ENCODE data around the gene KCNQ5. TPM values are rescaled to one million over a fixed set of nuclear protein-coding genes. Genes with fewer than 3 reads are reported as not detected.

Gene KCNQ5
- total and polyA plus RNA-seq, 11 donors = 0.06 to 0.18 TPM; not detected in 9

GRCh38 chr6:72822023-72822422 lies 200.2 kb downstream of the KCNQ5 start:
- Histone ChIP-seq H3K9me3 (no peaks in the 10 kb centered on the region), H3K36me3 (no peaks in the 10 kb centered on the region), H3K4me3 (no peak overlapping the region), H3K27ac (no peak overlapping the region), H3K4me1 (peaks cover 0 to 4% (median 0%) of the 10 kb centered on the region in 12 donors), H3K27me3 (no peaks in the 10 kb centered on the region)
- no peak for ATAC-seq
- intact Hi-C loops (cut with DNase I) = no loop called here
- 47 to 68% (median 60%) methylated on average over 1 of the region's 1 CpG for WGBS, 4 donors
- TF ChIP-seq POLR2A (IDR thresholded peaks at IDR 0.05) = no peak
- TF ChIP-seq CTCF (IDR thresholded peaks at IDR 0.05) = no peak
- DNase-seq = no peak

GRCh38 chr6:72822691-72823090 lies 200.8 kb downstream of the KCNQ5 start:
- peaks cover 0 to 4% (median 0%) of the 10 kb centered on the region in 12 donors for H3K4me1 ChIP-seq
- no peak for DNase-seq

GRCh38 chr6:72824833-72825232 lies 203.0 kb downstream of the KCNQ5 start:
- 59 to 68% (median 61%) methylated on average over 2 of the region's 2 CpGs for WGBS, 4 donors
- TF ChIP-seq POLR2A (IDR thresholded peaks at IDR 0.05) (no peak), CTCF (IDR thresholded peaks at IDR 0.05) (no peak)

More at GRCh38 chr6:72822691-72823090, 200.8 kb downstream of the KCNQ5 start:
- Histone ChIP-seq H3K36me3 (no peaks in the 10 kb centered on the region), H3K9me3 (no peaks in the 10 kb centered on the region), H3K27me3 (no peaks in the 10 kb centered on the region), H3K4me3 (no peak overlapping the region), H3K27ac (no peak overlapping the region)
- intact Hi-C loops (cut with DNase I) = no loop called here
- ATAC-seq = no peak
- 86 to 89% (median 87%) methylated on average over 1 of the region's 1 CpG for WGBS, 4 donors
- no peak for TF ChIP-seq POLR2A (IDR thresholded peaks at IDR 0.05)
- no peak for TF ChIP-seq CTCF (IDR thresholded peaks at IDR 0.05)

GRCh38 chr6:72825315-72825911 lies 203.5 kb downstream of the KCNQ5 start:
- Histone ChIP-seq H3K27ac (no peak overlapping the region), H3K4me1 (no peaks in the 10 kb centered on the region), H3K36me3 (no peaks in the 10 kb centered on the region), H3K4me3 (no peak overlapping the region), H3K27me3 (no peaks in the 10 kb centered on the region), H3K9me3 (peaks cover 0 to 2% (median 0%) of the 10 kb centered on the region in 12 donors)
- TF ChIP-seq POLR2A (IDR thresholded peaks at IDR 0.05) (no peak), CTCF (IDR thresholded peaks at IDR 0.05) (no peak)
- ATAC-seq (no peak), DNase-seq (no peak)
- intact Hi-C loops (cut with DNase I) = no loop called here

More at GRCh38 chr6:72824833-72825232, 203.0 kb downstream of the KCNQ5 start:
- ATAC-seq = no peak
- peaks cover 0 to 1% (median 0%) of the 10 kb centered on the region in 12 donors for H3K4me1 ChIP-seq
- H3K36me3 ChIP-seq = no peaks in the 10 kb centered on the region
- H3K9me3 ChIP-seq = peaks cover 0 to 2% (median 0%) of the 10 kb centered on the region in 12 donors
- DNase-seq = no peak
- intact Hi-C loops (cut with DNase I) = no loop called here
- H3K4me3 ChIP-seq = no peak overlapping the region
- H3K27me3 ChIP-seq = no peaks in the 10 kb centered on the region
- H3K27ac ChIP-seq = no peak overlapping the region
